Liver (tissue), 9 donors: ENCODE measurements around the gene ARHGEF26. TPM values are rescaled to one million over a fixed set of nuclear protein-coding genes. Genes with fewer than 3 reads are reported as not detected.

Experiments
- DNase-seq: peaks from one replicate; pipeline ENCODE4 v3.0.0-alpha.2; 2017; ENCODE audit warnings: low spot score
- H3K27ac ChIP-seq, 2 donors: one replicate each; pipeline ENCODE4 v1.7.0; 2013; ENCODE audit warnings: inconsistent platforms in 2 of 2, low read length in 2 of 2, control low read depth in 1 of 2, low read depth in 1 of 2, mild to moderate bottlenecking in 1 of 2
- H3K27me3 ChIP-seq, 4 donors: one replicate each; pipeline versions ENCODE4 v1.6.1 to v1.7.0; 2013; ENCODE audit warnings: low read length in 3 of 4, inconsistent platforms in 1 of 4, mild to moderate bottlenecking in 1 of 4, moderate library complexity in 1 of 4; ENCODE audit not compliant: control insufficient read depth in 4 of 4, insufficient read depth in 4 of 4
- H3K36me3 ChIP-seq, 4 donors: one replicate each; pipeline versions ENCODE4 v1.6.1 to v1.7.0; 2013; ENCODE audit warnings: low read length in 3 of 4, mild to moderate bottlenecking in 3 of 4, low read depth in 1 of 4, moderate library complexity in 1 of 4; ENCODE audit not compliant: control insufficient read depth in 4 of 4, insufficient read depth in 3 of 4
- H3K4me1 ChIP-seq, 4 donors: one replicate each; pipeline versions ENCODE4 v1.6.1 to v1.7.0; 2013; ENCODE audit warnings: low read length in 3 of 4, mild to moderate bottlenecking in 3 of 4, moderate library complexity in 1 of 4; ENCODE audit not compliant: control insufficient read depth in 4 of 4, insufficient read depth in 4 of 4
- H3K4me3 ChIP-seq, 3 donors: one replicate each; pipeline versions ENCODE4 v1.6.1 to v1.7.0; 2013; ENCODE audit warnings: low read length in 3 of 3, control low read depth in 1 of 3, low read depth in 1 of 3, mild to moderate bottlenecking in 1 of 3
- H3K9ac ChIP-seq, 2 donors: one replicate each; pipeline ENCODE4 v1.7.0; 2013; ENCODE audit warnings: low read length in 2 of 2, mild to moderate bottlenecking in 2 of 2, moderate library complexity in 2 of 2, control low read depth in 1 of 2, low read depth in 1 of 2
- H3K9me3 ChIP-seq, 4 donors: one replicate each; pipeline versions ENCODE4 v1.6.1 to v1.7.0; 2013; ENCODE audit warnings: low read length in 3 of 4; ENCODE audit not compliant: control insufficient read depth in 4 of 4
- EGR1 ChIP-seq, 2 donors: IDR thresholded peaks; 2 replicates each; pipeline ENCODE4 v1.6.1; 2016 to 2018; ENCODE audit warnings: antibody characterized with exemption in 2 of 2, low read depth in 2 of 2
- FOXA1 ChIP-seq: IDR thresholded peaks from 2 replicates; pipeline ENCODE4 v1.6.1; 2016; ENCODE audit warnings: antibody characterized with exemption
- FOXA2 ChIP-seq: IDR thresholded peaks from 2 replicates; pipeline ENCODE4 v1.6.1; 2016; ENCODE audit warnings: antibody characterized with exemption
- GABPA ChIP-seq, 2 donors: IDR thresholded peaks in 1 of 2; conservative IDR thresholded peaks in 1 of 2; 2 replicates each; pipeline ENCODE4 v1.6.1; 2016; ENCODE audit warnings: antibody characterized with exemption in 2 of 2, mild to moderate bottlenecking in 1 of 2, moderate library complexity in 1 of 2
- HNF4A ChIP-seq, 2 donors: conservative IDR thresholded peaks; 2 replicates each; pipeline ENCODE4 v1.6.1; 2016; ENCODE audit warnings: antibody characterized with exemption in 2 of 2, mild to moderate bottlenecking in 2 of 2
- HNF4G ChIP-seq: IDR thresholded peaks from 2 replicates; pipeline ENCODE4 v1.6.1; 2016; ENCODE audit warnings: antibody characterized with exemption
- JUND ChIP-seq, 2 donors: IDR thresholded peaks; 2 replicates each; pipeline ENCODE4 v1.6.1; 2016; ENCODE audit warnings: antibody characterized with exemption in 2 of 2
- NR2F2 ChIP-seq: IDR thresholded peaks from 2 replicates; pipeline ENCODE4 v1.6.1; 2016; ENCODE audit warnings: antibody characterized with exemption
- RAD21 ChIP-seq, 2 donors: IDR thresholded peaks; 2 replicates each; pipeline ENCODE4 v1.6.1; 2016; ENCODE audit warnings: antibody characterized with exemption in 2 of 2, mild to moderate bottlenecking in 2 of 2
- RXRA ChIP-seq, 2 donors: IDR thresholded peaks; 2 replicates each; pipeline ENCODE4 v1.6.1; 2017 to 2018; ENCODE audit warnings: antibody characterized with exemption in 2 of 2, mild to moderate bottlenecking in 1 of 2
- SP1 ChIP-seq: IDR thresholded peaks from 2 replicates; pipeline ENCODE4 v1.6.1; 2018; ENCODE audit warnings: antibody characterized with exemption, mild to moderate bottlenecking
- TAF1 ChIP-seq: conservative IDR thresholded peaks from 2 replicates; pipeline ENCODE4 v1.6.1; 2016; ENCODE audit warnings: antibody characterized with exemption, mild to moderate bottlenecking
- YY1 ChIP-seq: IDR thresholded peaks from 2 replicates; pipeline ENCODE4 v1.6.1; 2016; ENCODE audit warnings: antibody characterized with exemption, mild to moderate bottlenecking
- WGBS: extraction: QIAGEN DNeasy Blood & Tissue Kit; methylation state at CpG from one replicate; pipeline ENCODE4 v1.1.7; 2013; 5-methylcytosine and 5-hydroxymethylcytosine counted together
- polyA plus RNA-seq, 2 donors: library from polyadenylated mRNA; stranded (reverse) in 1 of 2; unstranded in 1 of 2; fragments of 200-250 nt in 1 of 2; fragments of >200 nt in 1 of 2; fragmentation: Nextera tagmentation in 1 of 2; extraction: Ambion mirVana in 1 of 2; gene quantifications; one replicate each; pipeline versions ENCODE4 v1.2.1 to v1.2.3, GENCODE V29; 2013 to 2015
- total RNA-seq, 2 donors: library from RNA; depleted of rRNA; stranded (reverse); fragments of >200 nt; gene quantifications; one replicate each; pipeline ENCODE4 v1.2.3, GENCODE V29; 2014
- TF ChIP-seq, protein P1 (sequence below): IDR thresholded peaks from 2 replicates; pipeline ENCODE4 v1.6.1; 2016; ENCODE audit warnings: antibody characterized with exemption
- TF ChIP-seq, protein P2 (sequence below): IDR thresholded peaks from 2 replicates; pipeline ENCODE4 v1.6.1; 2016; ENCODE audit warnings: antibody characterized with exemption
- TF ChIP-seq, protein P3 (sequence below): fragments of 150-350 bp; IDR thresholded peaks from 2 replicates; pipeline ENCODE4 v1.5.1; 2017; ENCODE audit warnings: improper control_type of control experiment, low read depth, low read length; ENCODE audit not compliant: missing input control
- TF ChIP-seq, protein P4 (sequence below): IDR thresholded peaks from 2 replicates; pipeline ENCODE4 v1.6.1; 2016; ENCODE audit warnings: antibody characterized with exemption, mild to moderate bottlenecking
- TF ChIP-seq, protein P5 (sequence below): IDR thresholded peaks from 2 replicates; pipeline ENCODE4 v1.6.1; 2016; ENCODE audit warnings: antibody characterized with exemption
- donor health status: healthy.
- donor health status: healthy.
- donor health status: healthy.
- donor health status: healthy.
- donor health status: healthy.

Gene ARHGEF26
- total and polyA plus RNA-seq, 4 donors: 1.4 to 27.9 (median 18.7) TPM

DNA sequence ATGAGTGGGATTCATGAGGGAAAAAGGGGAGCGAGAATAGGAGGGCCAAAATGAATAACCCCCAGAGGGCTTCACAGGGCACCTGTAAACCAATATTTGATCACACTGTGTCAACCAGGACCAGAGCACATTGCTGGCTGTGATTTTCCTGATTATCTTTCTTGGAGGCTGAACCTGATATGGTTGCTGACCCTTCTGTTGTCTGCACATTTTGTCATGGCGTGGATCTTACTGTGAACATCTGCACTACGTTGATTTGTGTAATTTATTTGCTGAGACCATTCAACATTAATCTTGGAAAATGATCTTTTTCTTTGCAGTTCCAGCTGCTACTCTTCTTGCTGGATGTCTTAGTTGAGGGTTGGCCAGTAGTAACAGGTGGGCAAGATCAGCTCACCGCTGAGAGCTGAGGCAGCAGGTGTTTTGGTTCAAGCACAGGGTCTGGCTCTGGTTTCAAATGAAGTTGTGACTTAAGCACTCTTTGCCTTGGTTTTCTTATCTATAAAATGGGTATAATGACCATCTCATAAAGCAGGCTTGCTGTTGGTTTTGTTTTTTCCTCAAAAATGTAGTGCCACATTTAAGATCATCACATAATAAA, 61.2 kb downstream of the ARHGEF26 start:
- no peaks in the 10 kb centered on the region for H3K9me3 ChIP-seq
- H3K27ac ChIP-seq: no peak overlapping the region
- DNase-seq: no peak
- no peaks in the 10 kb centered on the region for H3K4me1 ChIP-seq
- no peak overlapping the region for H3K4me3 ChIP-seq
- WGBS: 89% methylated on average over 4 of the region's 4 CpGs
- no peak overlapping the region for H3K9ac ChIP-seq
- no peaks in the 10 kb centered on the region for H3K36me3 ChIP-seq
- no peak for TF ChIP-seq HNF4A (conservative IDR thresholded peaks at IDR 0.05)
- TF ChIP-seq, protein P1, sequence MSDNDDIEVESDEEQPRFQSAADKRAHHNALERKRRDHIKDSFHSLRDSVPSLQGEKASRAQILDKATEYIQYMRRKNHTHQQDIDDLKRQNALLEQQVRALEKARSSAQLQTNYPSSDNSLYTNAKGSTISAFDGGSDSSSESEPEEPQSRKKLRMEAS: no peak
- no peak for TF ChIP-seq FOXA1
- TF ChIP-seq HNF4G: no peak
- no peak for TF ChIP-seq FOXA2
- TF ChIP-seq, protein P2, sequence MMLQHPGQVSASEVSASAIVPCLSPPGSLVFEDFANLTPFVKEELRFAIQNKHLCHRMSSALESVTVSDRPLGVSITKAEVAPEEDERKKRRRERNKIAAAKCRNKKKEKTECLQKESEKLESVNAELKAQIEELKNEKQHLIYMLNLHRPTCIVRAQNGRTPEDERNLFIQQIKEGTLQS: no peak
- no peak for TF ChIP-seq GABPA (IDR thresholded peaks at IDR 0.05 in 1 of 2, conservative IDR thresholded peaks at IDR 0.05 in 1 of 2)
- no peaks in the 10 kb centered on the region for H3K27me3 ChIP-seq

DNA sequence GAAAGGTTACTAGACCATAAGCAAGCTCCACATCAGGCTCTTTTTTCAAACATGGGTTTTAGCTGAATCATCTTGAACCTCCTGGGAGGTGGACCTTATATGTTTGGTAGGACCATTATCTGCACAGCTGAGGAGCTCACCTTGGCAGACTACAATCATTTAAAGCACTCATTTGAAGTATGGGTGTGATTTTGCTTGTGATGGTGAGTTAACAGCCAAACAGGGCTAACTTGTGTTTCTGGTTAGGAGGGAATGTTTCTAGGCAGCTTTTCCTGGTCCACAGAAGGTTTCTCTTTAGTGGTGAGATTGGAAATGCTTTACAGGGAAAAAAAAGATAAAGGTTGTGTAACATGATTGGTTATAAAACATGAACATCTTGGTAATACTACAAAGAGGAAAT, 61.8 kb downstream of the ARHGEF26 start:
- Histone ChIP-seq H3K36me3 (peaks cover 0 to under 1% (median 0%) of the 10 kb centered on the region in 4 donors), H3K9ac (no peak overlapping the region), H3K4me3 (no peak overlapping the region), H3K27me3 (no peaks in the 10 kb centered on the region), H3K4me1 (no peaks in the 10 kb centered on the region), H3K27ac (no peak overlapping the region), H3K9me3 (no peaks in the 10 kb centered on the region)
- DNase-seq: no peak
- TF ChIP-seq, protein P3, sequence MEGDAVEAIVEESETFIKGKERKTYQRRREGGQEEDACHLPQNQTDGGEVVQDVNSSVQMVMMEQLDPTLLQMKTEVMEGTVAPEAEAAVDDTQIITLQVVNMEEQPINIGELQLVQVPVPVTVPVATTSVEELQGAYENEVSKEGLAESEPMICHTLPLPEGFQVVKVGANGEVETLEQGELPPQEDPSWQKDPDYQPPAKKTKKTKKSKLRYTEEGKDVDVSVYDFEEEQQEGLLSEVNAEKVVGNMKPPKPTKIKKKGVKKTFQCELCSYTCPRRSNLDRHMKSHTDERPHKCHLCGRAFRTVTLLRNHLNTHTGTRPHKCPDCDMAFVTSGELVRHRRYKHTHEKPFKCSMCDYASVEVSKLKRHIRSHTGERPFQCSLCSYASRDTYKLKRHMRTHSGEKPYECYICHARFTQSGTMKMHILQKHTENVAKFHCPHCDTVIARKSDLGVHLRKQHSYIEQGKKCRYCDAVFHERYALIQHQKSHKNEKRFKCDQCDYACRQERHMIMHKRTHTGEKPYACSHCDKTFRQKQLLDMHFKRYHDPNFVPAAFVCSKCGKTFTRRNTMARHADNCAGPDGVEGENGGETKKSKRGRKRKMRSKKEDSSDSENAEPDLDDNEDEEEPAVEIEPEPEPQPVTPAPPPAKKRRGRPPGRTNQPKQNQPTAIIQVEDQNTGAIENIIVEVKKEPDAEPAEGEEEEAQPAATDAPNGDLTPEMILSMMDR: no peak
- TF ChIP-seq HNF4A (conservative IDR thresholded peaks at IDR 0.05) (no peak), EGR1 (IDR thresholded peaks at IDR 0.05; ENCODE audit: low read depth in 2 of 2) (no peak), HNF4G (no peak), RXRA (IDR thresholded peaks at IDR 0.05) (no peak), FOXA2 (no peak), JUND (IDR thresholded peaks at IDR 0.05) (no peak), GABPA (IDR thresholded peaks at IDR 0.05 in 1 of 2, conservative IDR thresholded peaks at IDR 0.05 in 1 of 2) (no peak), YY1 (no peak), RAD21 (IDR thresholded peaks at IDR 0.05) (no peak), NR2F2 (no peak), SP1 (no peak), FOXA1 (no peak), TAF1 (no peak)
- TF ChIP-seq, protein P2: no peak
- TF ChIP-seq, protein P4, sequence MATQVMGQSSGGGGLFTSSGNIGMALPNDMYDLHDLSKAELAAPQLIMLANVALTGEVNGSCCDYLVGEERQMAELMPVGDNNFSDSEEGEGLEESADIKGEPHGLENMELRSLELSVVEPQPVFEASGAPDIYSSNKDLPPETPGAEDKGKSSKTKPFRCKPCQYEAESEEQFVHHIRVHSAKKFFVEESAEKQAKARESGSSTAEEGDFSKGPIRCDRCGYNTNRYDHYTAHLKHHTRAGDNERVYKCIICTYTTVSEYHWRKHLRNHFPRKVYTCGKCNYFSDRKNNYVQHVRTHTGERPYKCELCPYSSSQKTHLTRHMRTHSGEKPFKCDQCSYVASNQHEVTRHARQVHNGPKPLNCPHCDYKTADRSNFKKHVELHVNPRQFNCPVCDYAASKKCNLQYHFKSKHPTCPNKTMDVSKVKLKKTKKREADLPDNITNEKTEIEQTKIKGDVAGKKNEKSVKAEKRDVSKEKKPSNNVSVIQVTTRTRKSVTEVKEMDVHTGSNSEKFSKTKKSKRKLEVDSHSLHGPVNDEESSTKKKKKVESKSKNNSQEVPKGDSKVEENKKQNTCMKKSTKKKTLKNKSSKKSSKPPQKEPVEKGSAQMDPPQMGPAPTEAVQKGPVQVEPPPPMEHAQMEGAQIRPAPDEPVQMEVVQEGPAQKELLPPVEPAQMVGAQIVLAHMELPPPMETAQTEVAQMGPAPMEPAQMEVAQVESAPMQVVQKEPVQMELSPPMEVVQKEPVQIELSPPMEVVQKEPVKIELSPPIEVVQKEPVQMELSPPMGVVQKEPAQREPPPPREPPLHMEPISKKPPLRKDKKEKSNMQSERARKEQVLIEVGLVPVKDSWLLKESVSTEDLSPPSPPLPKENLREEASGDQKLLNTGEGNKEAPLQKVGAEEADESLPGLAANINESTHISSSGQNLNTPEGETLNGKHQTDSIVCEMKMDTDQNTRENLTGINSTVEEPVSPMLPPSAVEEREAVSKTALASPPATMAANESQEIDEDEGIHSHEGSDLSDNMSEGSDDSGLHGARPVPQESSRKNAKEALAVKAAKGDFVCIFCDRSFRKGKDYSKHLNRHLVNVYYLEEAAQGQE: no peak
- TF ChIP-seq, protein P5, sequence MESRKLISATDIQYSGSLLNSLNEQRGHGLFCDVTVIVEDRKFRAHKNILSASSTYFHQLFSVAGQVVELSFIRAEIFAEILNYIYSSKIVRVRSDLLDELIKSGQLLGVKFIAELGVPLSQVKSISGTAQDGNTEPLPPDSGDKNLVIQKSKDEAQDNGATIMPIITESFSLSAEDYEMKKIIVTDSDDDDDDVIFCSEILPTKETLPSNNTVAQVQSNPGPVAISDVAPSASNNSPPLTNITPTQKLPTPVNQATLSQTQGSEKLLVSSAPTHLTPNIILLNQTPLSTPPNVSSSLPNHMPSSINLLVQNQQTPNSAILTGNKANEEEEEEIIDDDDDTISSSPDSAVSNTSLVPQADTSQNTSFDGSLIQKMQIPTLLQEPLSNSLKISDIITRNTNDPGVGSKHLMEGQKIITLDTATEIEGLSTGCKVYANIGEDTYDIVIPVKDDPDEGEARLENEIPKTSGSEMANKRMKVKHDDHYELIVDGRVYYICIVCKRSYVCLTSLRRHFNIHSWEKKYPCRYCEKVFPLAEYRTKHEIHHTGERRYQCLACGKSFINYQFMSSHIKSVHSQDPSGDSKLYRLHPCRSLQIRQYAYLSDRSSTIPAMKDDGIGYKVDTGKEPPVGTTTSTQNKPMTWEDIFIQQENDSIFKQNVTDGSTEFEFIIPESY: no peak
- TF ChIP-seq, protein P1: no peak
